SW480 (cell line): ENCODE measurements around the gene EMC1.
"Not testable (repeated sequence)": the region's sequence is repeated elsewhere in the genome, so short reads cannot be mapped to it uniquely, and the experiment has no call there.

Source experiments
- DNase-seq: peaks from one replicate; pipeline ENCODE4 v3.0.0-alpha.2; 2016; ENCODE audit warnings: low spot score

The EMC1 gene

GRCh38 chr1:19216585-19216984, 34.7 kb downstream of the EMC1 start:
- not testable (repeated sequence) for DNase-seq

- DNase-seq: no peak
These were observed 37.7 kb downstream of the EMC1 start for GRCh38 chr1:19213580-19213979.

GRCh38 chr1:19212167-19212566, 39.2 kb downstream of the EMC1 start:
- no peak for DNase-seq

GRCh38 chr1:19210772-19211549, 40.4 kb downstream of the EMC1 start:
- DNase-seq: peak; percentile 14

- DNase-seq: peak; percentile 94
These were observed 41.1 kb downstream of the EMC1 start, which contains the start of gene UBR4 for GRCh38 chr1:19209990-19210771. Gene UBR4, minus strand, starts transcription at chr1:19210266. Its CDS starts 18 bp downstream, at chr1:19210248.

GRCh38 chr1:19209439-19209989, 41.8 kb downstream of the EMC1 start:
- DNase-seq: peak; percentile 46

GRCh38 chr1:19208710-19209438, 42.5 kb downstream of the EMC1 start:
- no peak for DNase-seq

GRCh38 chr1:19206947-19207346, 44.4 kb downstream of the EMC1 start:
- no peak for DNase-seq

GRCh38 chr1:19205845-19206244, 45.5 kb downstream of the EMC1 start:
- no peak for DNase-seq

GRCh38 chr1:19205403-19205802, 45.9 kb downstream of the EMC1 start:
- DNase-seq: no peak

- DNase-seq: no peak
These were observed 46.7 kb downstream of the EMC1 start for GRCh38 chr1:19204446-19205266.

- no peak for DNase-seq
These were observed 47.9 kb downstream of the EMC1 start for GRCh38 chr1:19203440-19203839.

GRCh38 chr1:19202396-19202795, 48.9 kb downstream of the EMC1 start:
- no peak for DNase-seq

GRCh38 chr1:19199969-19200604, 51.2 kb downstream of the EMC1 start:
- no peak for DNase-seq

- DNase-seq: no peak
These were observed 51.9 kb downstream of the EMC1 start for GRCh38 chr1:19199329-19199968.

- no peak for DNase-seq
These were observed 52.5 kb downstream of the EMC1 start for GRCh38 chr1:19198820-19199219.

GRCh38 chr1:19197845-19198244, 53.5 kb downstream of the EMC1 start:
- DNase-seq: no peak

GRCh38 chr1:19196331-19196730, 55.0 kb downstream of the EMC1 start:
- DNase-seq: no peak

- DNase-seq: no peak
These were observed 58.3 kb downstream of the EMC1 start for GRCh38 chr1:19193004-19193403.

- no peak for DNase-seq
These were observed 59.5 kb downstream of the EMC1 start for GRCh38 chr1:19191811-19192210.
